OCI-LY7 (cell line): Measurements from ENCODE around the gene MEF2C. TPM values are rescaled to one million over a fixed set of nuclear protein-coding genes. Genes with fewer than 3 reads are reported as not detected.

Source experiments
- BruUV-seq: library from RNA; stranded (reverse); fragments of 400-500 nt; replicated peaks from 2 replicates; lab custom pipeline; 2021; lab: Mats Ljungman, UMichigan
- CTCF ChIA-PET: fragments of 300-600 bp; sonication (Branson Sonifier 250); formaldehyde crosslinking; loops from one replicate; lab custom pipeline; 2022; ENCODE audit warnings: antibody characterized with exemption; ENCODE audit not compliant: unreplicated experiment; lab: Charles Lee
- POLR2A ChIA-PET: fragments of 300-600 bp; sonication (Branson Sonifier 250); formaldehyde crosslinking; loops from one replicate; lab custom pipeline; 2022; ENCODE audit warnings: antibody characterized with exemption; lab: Charles Lee
- DNase-seq: peaks from one replicate; pipeline ENCODE4 v3.0.0-alpha.2; 2015; ENCODE audit warnings: low spot score
- H2AFZ ChIP-seq: fragments of 200-600 bp; sonication (generic), shearing (Covaris generic); 2 replicates; pipeline ENCODE4 v1.6.1; 2014; ENCODE audit warnings: mild to moderate bottlenecking, antibody characterized with exemption, low read length, moderate library complexity
- H3K27ac ChIP-seq: fragments of 200-600 bp; sonication (generic); 2 replicates; pipeline ENCODE4 v1.5.1; 2014; ENCODE audit warnings: mixed run types, low read depth, mild to moderate bottlenecking, moderate library complexity, low read length, inconsistent platforms; ENCODE audit not compliant: poor library complexity, severe bottlenecking
- H3K36me3 ChIP-seq: fragments of 200-600 bp; sonication (generic); 2 replicates; pipeline ENCODE4 v1.6.1; 2014; ENCODE audit warnings: mild to moderate bottlenecking, antibody characterized with exemption, low read length, moderate library complexity, mixed read lengths; ENCODE audit not compliant: insufficient read depth
- H3K4me1 ChIP-seq: fragments of 200-600 bp; sonication (generic); 2 replicates; pipeline ENCODE4 v1.5.1; 2014; ENCODE audit warnings: mild to moderate bottlenecking, low read length; ENCODE audit not compliant: insufficient read depth, poor library complexity, severe bottlenecking
- H3K4me2 ChIP-seq: fragments of 200-600 bp; sonication (generic); 2 replicates; pipeline ENCODE4 v1.6.1; 2014; ENCODE audit warnings: mild to moderate bottlenecking, low read length
- H3K4me3 ChIP-seq: fragments of 200-600 bp; sonication (generic); 2 replicates; pipeline ENCODE4 v1.5.1; 2014; ENCODE audit warnings: mild to moderate bottlenecking, low read depth, low read length; ENCODE audit not compliant: poor library complexity, severe bottlenecking
- H3K79me2 ChIP-seq: fragments of 200-600 bp; sonication (generic); 2 replicates; pipeline ENCODE4 v1.6.1; 2016; ENCODE audit warnings: low read depth, mild to moderate bottlenecking, low read length, moderate library complexity, mixed read lengths; ENCODE audit not compliant: insufficient read depth
- H3K9me2 ChIP-seq: fragments of 200-600 bp; sonication (generic); 2 replicates; pipeline ENCODE4 v1.6.1; 2016; ENCODE audit warnings: mild to moderate bottlenecking, low read length, mixed read lengths; ENCODE audit not compliant: insufficient read depth
- H3K9me3 ChIP-seq: fragments of 200-600 bp; sonication (generic); 2 replicates; pipeline ENCODE4 v1.6.1; 2014; ENCODE audit warnings: mild to moderate bottlenecking, mixed run types, low read length, mixed read lengths
- H4K20me1 ChIP-seq: fragments of 200-600 bp; sonication (generic); 2 replicates; pipeline ENCODE4 v1.6.1; 2014; ENCODE audit warnings: mild to moderate bottlenecking, antibody characterized with exemption, low read length, moderate library complexity, mixed read lengths; ENCODE audit not compliant: insufficient read depth
- EZH2phosphoT487 ChIP-seq: fragments of 200-600 bp; sonication (generic); IDR thresholded peaks from 2 replicates; pipeline ENCODE4 v1.6.1; 2018; ENCODE audit warnings: low read depth, borderline replicate concordance, mild to moderate bottlenecking, mixed run types, antibody characterized with exemption, low read length, moderate library complexity, mixed read lengths
- intact Hi-C: fragments of 100-400 bp; cut with micrococcal nuclease; formaldehyde crosslinking; loops from one replicate; pipeline ENCODE4 v1.10.0; 2022; ENCODE audit not compliant: unreplicated experiment
- total RNA-seq, 2 experiments: library from RNA; depleted of rRNA in 1 of 2; stranded (reverse); fragments of >200 nt in 1 of 2; shearing (Covaris generic) in 1 of 2; gene quantifications; 2 replicates each; pipeline ENCODE4 v1.2.3, GENCODE V29; 2014 to 2022
- TF ChIP-seq, protein P1 (sequence below): fragments of 200-600 bp; sonication (generic); conservative IDR thresholded peaks from 2 replicates; pipeline ENCODE4 v1.5.1; 2014; ENCODE audit warnings: mild to moderate bottlenecking, antibody characterized with exemption, low read length, moderate library complexity, mixed read lengths

Gene MEF2C
- total RNA-seq, 2 experiments from 2014 or later, result 5.5 to 57.6 TPM

DNA sequence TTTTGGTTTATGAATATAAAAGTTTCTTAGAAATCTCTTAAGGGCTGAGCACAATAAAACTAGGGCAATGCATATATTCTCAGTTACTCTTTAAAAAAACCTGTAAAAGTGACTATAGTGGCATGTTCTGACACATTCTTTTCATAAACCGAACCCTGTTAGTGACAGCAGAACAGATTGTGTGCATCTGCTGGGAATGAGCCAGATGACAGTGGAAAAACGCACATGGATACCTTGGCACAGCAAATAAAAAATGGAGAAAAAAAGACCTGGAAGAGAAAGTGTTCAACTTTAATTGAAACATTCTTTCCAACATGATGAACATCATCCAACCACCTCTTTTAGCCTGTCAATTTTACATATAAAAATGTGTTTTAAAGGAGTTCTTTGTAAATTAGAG, 12.7 kb downstream of the MEF2C start:
- no peaks in the 10 kb centered on the region; the same call in 1 of the 2 replicates for H3K79me2 ChIP-seq
- H3K36me3 ChIP-seq, result no peaks in the 10 kb centered on the region
- no peak for DNase-seq
- intact Hi-C loops, result no loop called here
- CTCF ChIA-PET, result no interaction called here
- H3K9me2 ChIP-seq, result no peaks in the 10 kb centered on the region
- TF ChIP-seq, protein P1, sequence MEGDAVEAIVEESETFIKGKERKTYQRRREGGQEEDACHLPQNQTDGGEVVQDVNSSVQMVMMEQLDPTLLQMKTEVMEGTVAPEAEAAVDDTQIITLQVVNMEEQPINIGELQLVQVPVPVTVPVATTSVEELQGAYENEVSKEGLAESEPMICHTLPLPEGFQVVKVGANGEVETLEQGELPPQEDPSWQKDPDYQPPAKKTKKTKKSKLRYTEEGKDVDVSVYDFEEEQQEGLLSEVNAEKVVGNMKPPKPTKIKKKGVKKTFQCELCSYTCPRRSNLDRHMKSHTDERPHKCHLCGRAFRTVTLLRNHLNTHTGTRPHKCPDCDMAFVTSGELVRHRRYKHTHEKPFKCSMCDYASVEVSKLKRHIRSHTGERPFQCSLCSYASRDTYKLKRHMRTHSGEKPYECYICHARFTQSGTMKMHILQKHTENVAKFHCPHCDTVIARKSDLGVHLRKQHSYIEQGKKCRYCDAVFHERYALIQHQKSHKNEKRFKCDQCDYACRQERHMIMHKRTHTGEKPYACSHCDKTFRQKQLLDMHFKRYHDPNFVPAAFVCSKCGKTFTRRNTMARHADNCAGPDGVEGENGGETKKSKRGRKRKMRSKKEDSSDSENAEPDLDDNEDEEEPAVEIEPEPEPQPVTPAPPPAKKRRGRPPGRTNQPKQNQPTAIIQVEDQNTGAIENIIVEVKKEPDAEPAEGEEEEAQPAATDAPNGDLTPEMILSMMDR, result no peak
- TF ChIP-seq EZH2phosphoT487, result no peak
- peaks cover 5% of the 10 kb centered on the region for H3K4me1 ChIP-seq
- H3K4me2 ChIP-seq, result no peak overlapping the region
- H3K27ac ChIP-seq, result no peak overlapping the region
- no TSS peak for BruUV-seq
- H4K20me1 ChIP-seq, result no peaks in the 10 kb centered on the region
- no peak overlapping the region for H2AFZ ChIP-seq
- POLR2A ChIA-PET, result no interaction called here
- H3K9me3 ChIP-seq, result no peaks in the 10 kb centered on the region
- H3K4me3 ChIP-seq, result no peak overlapping the region

DNA sequence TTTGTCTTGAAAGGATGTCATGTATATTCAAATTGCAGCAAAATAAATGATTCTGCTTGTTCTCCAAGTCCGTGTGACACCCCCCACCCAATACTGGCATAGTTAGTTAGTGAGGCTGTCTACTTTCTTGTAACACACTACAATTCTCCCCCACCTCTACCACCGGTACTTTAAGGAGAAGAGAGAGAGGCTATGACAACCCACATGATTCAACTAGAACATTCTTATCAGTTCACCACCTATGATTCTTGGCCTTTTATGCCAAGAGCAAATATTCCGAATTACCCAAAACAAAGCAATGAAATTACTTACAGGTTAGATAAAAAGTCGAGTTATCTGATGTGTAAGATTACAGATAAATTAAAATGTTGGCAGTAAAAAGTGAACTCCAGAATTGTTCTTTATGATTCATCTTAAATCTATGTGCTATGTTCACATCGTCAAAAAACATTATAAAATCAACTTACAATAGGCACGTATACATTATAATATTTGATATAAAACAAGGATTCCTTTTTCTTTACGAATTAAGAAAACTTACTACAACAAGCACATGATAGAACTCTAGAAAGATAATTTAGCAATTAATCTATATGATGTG, 14.4 kb downstream of the MEF2C start:
- Histone ChIP-seq H3K79me2 (no peaks in the 10 kb centered on the region), H3K27ac (no peak overlapping the region), H3K4me2 (no peak overlapping the region), H3K4me1 (no peaks in the 10 kb centered on the region), H2AFZ (no peak overlapping the region), H4K20me1 (no peaks in the 10 kb centered on the region), H3K9me2 (no peaks in the 10 kb centered on the region), H3K9me3 (no peaks in the 10 kb centered on the region), H3K4me3 (no peak overlapping the region), H3K36me3 (no peaks in the 10 kb centered on the region)
- ChIA-PET CTCF (no interaction called here), POLR2A (no interaction called here)
- BruUV-seq, result no TSS peak
- intact Hi-C loops, result no loop called here
- no peak for TF ChIP-seq EZH2phosphoT487
- no peak for DNase-seq

DNA sequence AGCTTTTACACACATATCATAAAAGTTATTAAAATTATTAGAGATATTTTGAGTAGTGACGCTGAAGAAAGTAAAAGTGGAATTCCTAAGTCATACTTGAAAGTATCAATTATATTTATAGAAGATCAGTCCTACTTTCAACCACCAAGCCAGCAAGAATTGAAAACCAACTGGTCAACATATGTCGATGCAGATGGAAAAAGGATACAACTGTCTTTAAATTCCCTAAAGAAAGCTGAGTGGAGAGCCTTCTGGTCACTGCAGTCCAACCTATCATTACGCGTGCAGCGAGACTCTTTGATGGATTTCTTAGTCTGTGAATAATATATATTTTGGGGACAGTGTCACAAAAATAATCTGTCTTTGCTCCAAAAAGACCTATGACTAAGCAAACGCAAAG, 15.3 kb downstream of the MEF2C start:
- Histone ChIP-seq H3K79me2 (no peaks in the 10 kb centered on the region), H3K9me3 (no peaks in the 10 kb centered on the region), H3K27ac (no peak overlapping the region), H2AFZ (no peak overlapping the region), H4K20me1 (no peaks in the 10 kb centered on the region), H3K36me3 (no peaks in the 10 kb centered on the region), H3K4me2 (no peak overlapping the region), H3K9me2 (no peaks in the 10 kb centered on the region), H3K4me1 (no peaks in the 10 kb centered on the region), H3K4me3 (no peak overlapping the region)
- CTCF ChIA-PET, result no interaction called here
- TF ChIP-seq, protein P1, result no peak
- no peak for TF ChIP-seq EZH2phosphoT487
- intact Hi-C loops, result no loop called here
- no peak for DNase-seq
- no TSS peak for BruUV-seq
- POLR2A ChIA-PET, result interaction anchor here (1.0 to 1.6 kb wide), 2 partner anchors 37 to 39 kb away, joined by 4 to 5 read pairs; no protein-coding TSS in a partner anchor
